Left renal cortex interstitium (tissue), 4 donors: Measurements from ENCODE around the gene OCA2. TPM values are rescaled to one million over a fixed set of nuclear protein-coding genes. Genes with fewer than 3 reads are reported as not detected.

ENCODE experiments used
- DNase-seq, 4 donors: peaks; one replicate each; pipeline ENCODE4 v3.0.0-alpha.2; 2013; ENCODE audit warnings: low read depth in 4 of 4, low spot score in 2 of 4, missing footprints in 1 of 4
- polyA plus RNA-seq, 4 donors: library from polyadenylated mRNA; unstranded; fragments of 120-200 nt; gene quantifications; one replicate each; pipeline ENCODE4 v1.2.1, GENCODE V29; 2013; ENCODE audit not compliant: insufficient read length in 4 of 4

The OCA2 gene
- polyA plus RNA-seq, 4 donors = 8.0 to 9.2 (median 8.9) TPM

DNA sequence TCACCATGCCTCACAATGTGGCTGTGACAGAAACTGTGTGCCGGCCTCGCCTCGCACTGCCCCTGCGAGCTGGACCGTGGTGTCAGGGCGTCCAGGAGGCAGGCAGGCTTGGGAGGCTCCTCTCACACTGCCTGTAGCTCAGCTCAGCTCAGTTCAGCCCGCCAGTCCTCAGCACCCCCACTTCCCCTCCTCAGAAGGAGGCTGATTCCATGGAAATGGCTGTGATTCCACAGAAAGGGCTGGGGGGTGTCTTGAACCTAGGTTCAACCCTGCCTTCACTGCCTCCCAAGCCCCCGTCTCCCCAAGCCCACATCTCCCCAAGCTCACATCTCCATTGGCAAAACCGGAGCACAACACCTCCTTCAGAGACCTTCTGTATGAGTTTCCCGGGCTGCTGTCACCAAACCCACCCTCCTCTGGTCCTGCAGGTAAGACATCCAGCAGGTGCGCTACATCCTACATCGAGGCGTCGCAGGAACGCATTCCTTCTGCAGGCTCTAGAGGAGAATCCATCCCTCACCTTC is 94.0 kb downstream of the OCA2 start:
- DNase-seq = no peak

- no peak for DNase-seq
These were observed 94.7 kb downstream of the OCA2 start for GRCh38 chr15:28004143-28005003.

GRCh38 chr15:28003302-28004037 is 95.6 kb downstream of the OCA2 start:
- DNase-seq = no peak

DNA sequence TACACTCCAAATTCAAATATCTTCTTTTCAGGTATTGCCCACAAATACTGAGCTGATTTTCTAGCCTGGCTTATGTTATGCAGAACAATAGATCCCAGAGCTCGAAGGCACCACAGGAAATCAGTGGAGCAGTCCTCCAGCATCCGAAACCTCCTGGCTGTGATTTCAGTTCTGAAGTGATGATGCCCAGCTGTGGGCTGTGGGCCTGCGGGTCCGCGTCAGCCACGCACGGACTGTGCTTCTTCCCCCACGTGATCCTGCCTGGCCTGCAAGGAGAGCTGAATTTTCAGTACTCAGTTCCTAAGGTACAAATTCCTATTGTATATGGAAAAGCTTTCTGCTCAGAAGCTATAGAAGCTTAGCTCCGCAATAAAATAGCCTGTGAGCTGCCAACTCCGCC is 96.2 kb downstream of the OCA2 start:
- no peak for DNase-seq

DNA sequence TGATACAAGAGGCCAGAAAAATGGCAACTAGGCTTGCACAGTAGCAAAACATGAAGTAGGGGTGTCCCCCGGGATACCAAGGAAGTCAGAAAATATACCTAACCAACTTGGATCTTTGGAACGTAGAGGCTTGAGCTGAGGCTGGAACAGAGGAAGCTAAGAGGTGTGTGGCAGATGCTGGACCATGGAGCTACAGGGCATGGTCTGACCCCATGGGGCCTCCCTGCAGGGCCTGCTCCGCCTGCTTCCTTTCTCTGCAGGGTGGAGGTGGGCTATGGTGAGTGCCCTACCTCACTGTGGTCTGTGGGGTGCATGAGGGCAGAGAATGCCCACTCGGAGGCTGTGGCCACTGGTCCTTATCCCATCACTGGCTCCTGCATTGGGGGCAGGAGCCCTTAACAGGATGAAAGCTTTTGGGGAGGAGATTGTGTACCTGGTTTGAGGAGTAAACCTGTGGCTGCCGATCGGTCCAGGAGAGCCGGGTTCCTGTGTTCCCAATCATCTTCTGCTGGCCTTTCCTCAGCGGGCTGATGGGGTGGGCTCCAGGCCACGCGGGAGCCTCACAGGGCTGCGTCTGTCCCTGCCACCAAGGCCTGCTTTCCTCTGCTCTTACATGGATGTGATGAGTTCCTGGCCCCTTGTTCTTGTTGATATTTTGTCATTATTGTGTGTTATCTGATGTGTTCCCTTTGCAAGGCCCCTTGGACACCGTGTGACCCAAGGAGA is 96.8 kb downstream of the OCA2 start:
- DNase-seq = no peak

DNA sequence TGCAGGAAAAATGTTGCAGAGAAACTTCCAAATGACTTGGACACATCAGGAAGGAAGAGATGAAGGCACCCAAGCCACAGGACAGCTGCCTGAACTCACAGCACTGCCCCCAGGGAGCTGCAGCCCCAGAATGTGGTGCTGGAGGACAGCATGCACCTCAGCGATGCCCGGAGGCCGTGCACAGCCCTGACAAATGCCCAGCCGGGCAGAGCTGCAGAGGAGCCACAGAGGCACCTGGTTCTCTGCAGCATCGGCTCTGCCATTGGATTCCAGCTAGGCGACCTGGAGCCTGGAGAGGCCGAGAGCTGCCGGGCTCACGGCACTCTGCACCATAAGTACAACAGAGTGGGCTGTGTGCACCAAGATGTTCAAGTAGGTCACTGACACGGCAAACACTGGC is 97.5 kb downstream of the OCA2 start:
- no peak for DNase-seq

DNA sequence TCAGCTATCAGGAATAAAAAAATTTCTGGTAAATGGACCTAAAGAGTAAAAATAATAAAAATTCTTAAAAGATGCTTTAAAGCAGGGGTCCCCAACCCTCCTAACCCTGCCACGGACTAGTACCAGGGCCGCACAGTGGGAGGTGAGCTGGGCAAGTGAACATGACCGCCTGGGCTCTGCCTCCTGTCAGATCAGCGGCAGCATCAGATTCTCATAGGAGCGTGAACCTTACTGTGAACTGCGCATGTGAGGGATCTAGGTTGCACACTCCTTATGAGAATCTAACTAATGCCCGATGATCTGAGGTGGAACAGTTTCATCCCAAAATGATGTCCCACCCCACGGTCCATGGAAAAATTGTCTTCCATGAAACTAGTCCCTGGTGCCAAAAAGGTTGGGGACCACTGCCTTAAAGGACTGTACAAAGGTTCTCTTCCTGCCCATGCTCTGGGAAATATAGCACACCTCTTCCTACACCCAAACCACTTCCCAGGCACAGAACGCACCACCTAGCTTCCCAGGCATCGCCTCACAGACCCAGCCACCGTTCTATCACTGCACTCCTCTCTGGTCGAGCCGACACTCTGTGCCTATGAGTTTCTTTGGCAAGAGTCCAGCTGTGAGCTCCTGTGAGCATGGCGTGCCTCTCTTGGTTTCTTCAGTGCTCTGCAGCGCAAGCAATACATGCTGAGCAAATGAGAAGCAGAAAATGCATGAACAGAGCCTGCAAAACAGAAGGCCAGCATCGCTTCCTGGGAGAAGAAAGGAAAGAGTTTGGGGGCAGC is 104.9 kb downstream of the OCA2 start:
- DNase-seq = no peak

GRCh38 chr15:27993544-27993943 is 105.6 kb downstream of the OCA2 start:
- DNase-seq = no peak

GRCh38 chr15:27990521-27991515 is 108.3 kb downstream of the OCA2 start:
- DNase-seq = peak in 1 of 4 donors; percentile 13

DNA sequence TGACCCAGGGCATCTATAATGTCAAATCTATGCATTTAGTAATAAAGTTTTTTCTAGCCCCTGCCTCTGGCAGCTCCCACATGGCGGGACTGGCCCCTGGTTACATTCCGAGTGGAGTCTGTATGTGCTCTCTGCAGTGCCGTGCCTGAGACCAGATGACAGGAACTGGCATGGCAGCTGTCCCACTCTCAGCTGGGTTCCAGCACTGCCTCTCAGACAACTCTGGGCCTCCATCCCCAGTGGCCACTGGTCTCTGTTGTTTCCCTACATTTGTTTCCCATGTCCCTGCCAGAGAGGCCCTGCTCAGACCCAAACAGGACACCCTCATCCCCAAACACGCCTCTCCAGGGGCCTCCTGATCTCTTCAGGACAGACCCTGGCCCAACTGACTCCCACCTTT is 109.3 kb downstream of the OCA2 start:
- no peak for DNase-seq

- no peak for DNase-seq
These were observed 109.7 kb downstream of the OCA2 start for GRCh38 chr15:27989427-27989826.

DNA sequence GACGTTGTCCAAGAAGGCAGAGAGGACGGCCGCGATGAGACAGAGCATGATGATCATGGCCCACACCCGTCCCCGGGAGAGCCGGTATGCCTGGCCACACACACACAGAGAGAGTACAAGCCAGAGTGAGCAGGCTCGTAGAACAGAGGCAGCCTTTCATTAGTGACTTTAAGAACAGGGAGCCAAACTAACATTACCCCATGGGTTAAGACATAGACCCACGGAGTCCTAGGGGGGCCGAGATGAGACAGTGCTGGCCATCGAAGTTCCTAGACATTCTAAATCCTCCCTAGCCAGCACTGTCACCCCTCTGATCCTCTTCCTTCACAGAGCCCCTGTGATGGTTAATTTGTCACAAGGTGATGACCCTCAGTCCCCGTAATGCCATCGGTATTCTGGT is 114.0 kb downstream of the OCA2 start:
- no peak for DNase-seq

GRCh38 chr15:27983496-27983895 is 115.6 kb downstream of the OCA2 start:
- no peak for DNase-seq

DNA sequence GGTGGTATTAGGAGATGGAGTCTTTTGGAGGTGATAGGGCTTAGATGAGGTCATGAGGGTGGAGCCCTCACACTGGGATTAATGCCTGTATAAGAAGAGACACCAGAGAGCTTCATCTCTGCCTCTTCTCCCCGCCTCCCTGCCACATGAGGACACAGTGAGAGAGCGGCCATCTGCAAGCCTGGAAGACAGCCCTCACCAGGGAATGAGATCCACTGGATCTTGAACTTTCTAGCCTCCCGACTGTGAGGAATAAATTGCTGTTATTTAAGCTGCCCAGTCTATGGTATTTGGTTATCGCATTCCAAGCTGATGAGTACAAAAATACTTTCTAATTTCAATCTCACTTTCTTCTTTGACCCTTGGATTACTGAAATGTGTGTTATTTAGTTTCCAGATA is 121.4 kb downstream of the OCA2 start:
- no peak for DNase-seq

GRCh38 chr15:27973886-27974285 is 125.2 kb downstream of the OCA2 start:
- DNase-seq = no peak

DNA sequence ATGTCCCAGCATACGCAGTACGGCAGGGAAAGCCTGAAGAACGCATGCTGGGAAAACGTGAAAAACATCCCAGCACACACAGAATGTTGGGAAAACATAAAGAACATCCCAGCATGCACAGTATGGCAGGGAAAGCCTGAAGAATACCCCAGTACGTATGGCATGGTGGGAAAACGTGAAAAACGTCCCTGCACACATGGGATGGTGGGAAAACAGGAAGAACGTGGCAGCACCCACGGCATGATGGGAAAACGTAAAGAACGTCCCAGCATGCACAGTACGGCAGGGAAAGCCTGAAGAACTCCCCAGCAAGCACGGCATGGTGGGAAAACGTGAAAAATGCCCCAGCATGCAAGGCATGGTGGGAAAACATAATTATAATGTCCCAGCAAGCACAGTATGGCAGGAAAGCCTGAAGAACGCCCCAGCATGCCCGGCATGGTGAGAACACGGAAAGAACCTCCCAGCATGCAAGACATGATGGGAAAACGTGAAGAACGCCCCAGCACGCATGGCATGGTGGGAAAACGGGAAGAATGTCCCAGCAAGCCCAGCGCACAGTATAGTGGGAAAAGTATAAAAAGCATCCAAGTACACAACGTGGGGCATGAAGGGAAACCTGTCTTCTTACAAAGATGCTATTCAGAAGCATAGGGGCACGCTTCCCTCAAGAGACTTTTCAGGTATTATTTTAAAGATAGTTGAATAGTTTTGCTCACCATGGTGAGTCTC is 128.3 kb downstream of the OCA2 start:
- DNase-seq = no peak

GRCh38 chr15:27967541-27967940 is 131.6 kb downstream of the OCA2 start:
- no peak for DNase-seq

- DNase-seq = no peak
These were observed 133.6 kb downstream of the OCA2 start for GRCh38 chr15:27965546-27965945.
